ENCODE measurements around the gene PSMG4.

The PSMG4 gene

GRCh38 chr6:3287308-3287707 lies 28.6 kb downstream of the PSMG4 start:
- no peaks in the 10 kb centered on the region for H3K4me1 ChIP-seq (ENCODE audit: control insufficient read depth, low read length)
- TF ChIP-seq, protein P1, sequence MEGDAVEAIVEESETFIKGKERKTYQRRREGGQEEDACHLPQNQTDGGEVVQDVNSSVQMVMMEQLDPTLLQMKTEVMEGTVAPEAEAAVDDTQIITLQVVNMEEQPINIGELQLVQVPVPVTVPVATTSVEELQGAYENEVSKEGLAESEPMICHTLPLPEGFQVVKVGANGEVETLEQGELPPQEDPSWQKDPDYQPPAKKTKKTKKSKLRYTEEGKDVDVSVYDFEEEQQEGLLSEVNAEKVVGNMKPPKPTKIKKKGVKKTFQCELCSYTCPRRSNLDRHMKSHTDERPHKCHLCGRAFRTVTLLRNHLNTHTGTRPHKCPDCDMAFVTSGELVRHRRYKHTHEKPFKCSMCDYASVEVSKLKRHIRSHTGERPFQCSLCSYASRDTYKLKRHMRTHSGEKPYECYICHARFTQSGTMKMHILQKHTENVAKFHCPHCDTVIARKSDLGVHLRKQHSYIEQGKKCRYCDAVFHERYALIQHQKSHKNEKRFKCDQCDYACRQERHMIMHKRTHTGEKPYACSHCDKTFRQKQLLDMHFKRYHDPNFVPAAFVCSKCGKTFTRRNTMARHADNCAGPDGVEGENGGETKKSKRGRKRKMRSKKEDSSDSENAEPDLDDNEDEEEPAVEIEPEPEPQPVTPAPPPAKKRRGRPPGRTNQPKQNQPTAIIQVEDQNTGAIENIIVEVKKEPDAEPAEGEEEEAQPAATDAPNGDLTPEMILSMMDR (IDR thresholded peaks at IDR 0.05; ENCODE audit: low read depth, low read length, poor library complexity, severe bottlenecking): no peak
- no peak for TF ChIP-seq EZH2phosphoT487 (IDR thresholded peaks at IDR 0.05; ENCODE audit: borderline replicate concordance, low read length)
- no peaks in the 10 kb centered on the region for H4K20me1 ChIP-seq (ENCODE audit: control insufficient read depth, insufficient read depth, low read depth, low read length)
- H3K79me2 ChIP-seq (ENCODE audit: control insufficient read depth, low read length): no peaks in the 10 kb centered on the region
- no peaks in the 10 kb centered on the region for H3K9me2 ChIP-seq (replicated peaks; ENCODE audit: control insufficient read depth, low read length)
- H3K27ac ChIP-seq (ENCODE audit: low read depth, low read length): no peak overlapping the region
- no peaks in the 10 kb centered on the region for H3K9me3 ChIP-seq (ENCODE audit: control insufficient read depth, insufficient read depth, low read length)
- no peak overlapping the region for H3K4me3 ChIP-seq (ENCODE audit: low read length)
- no peaks in the 10 kb centered on the region for H3F3A ChIP-seq (ENCODE audit: control insufficient read depth, insufficient read depth)
- H3K4me2 ChIP-seq (ENCODE audit: low read length): no peak overlapping the region
- H3K27me3 ChIP-seq (ENCODE audit: control insufficient read depth, low read length): no peaks in the 10 kb centered on the region
- no peaks in the 10 kb centered on the region for H3K36me3 ChIP-seq (ENCODE audit: control insufficient read depth, low read length)

DNA sequence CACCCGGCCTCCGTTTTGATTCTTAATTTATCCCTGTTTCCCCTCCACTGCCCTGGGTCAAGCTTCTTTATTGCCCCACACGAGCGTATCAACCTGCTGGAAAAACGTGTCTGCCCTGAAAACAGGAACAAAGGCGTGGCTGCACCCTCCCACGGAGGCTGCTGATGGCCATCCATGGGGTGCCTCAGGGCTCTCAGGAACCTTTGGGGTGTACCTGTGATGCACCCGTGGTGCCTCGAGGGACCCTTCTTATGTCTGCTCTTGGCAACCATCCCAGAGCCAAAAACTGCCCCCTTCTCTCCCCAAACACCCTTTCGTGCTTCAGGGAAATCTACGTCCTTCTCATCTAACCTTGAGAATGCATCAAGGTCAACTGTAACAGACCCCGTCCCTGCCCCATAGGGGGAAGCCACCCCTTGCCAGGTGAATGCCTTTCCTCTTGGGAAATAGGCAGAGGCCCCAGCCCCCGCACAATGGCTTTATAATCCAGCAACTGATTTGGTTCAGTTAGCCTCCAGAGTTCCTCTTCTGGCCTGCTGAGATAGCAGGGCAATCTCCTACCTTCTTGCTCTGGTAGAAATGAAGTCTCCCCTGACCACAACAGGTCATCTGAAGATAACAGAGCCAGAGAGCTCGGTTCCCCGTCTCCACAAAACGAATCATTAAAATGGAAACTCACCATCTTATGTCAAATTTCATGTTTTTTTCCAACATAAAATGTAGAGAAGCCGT lies 29.4 kb downstream of the PSMG4 start:
- Histone ChIP-seq H3K4me3 (ENCODE audit: low read length) (no peak overlapping the region), H4K20me1 (ENCODE audit: control insufficient read depth, insufficient read depth, low read depth, low read length) (no peaks in the 10 kb centered on the region), H3K9me2 (replicated peaks; ENCODE audit: control insufficient read depth, low read length) (no peaks in the 10 kb centered on the region), H3K4me1 (ENCODE audit: control insufficient read depth, low read length) (no peaks in the 10 kb centered on the region), H3K27me3 (ENCODE audit: control insufficient read depth, low read length) (no peaks in the 10 kb centered on the region), H3K27ac (ENCODE audit: low read depth, low read length) (no peak overlapping the region), H3K4me2 (ENCODE audit: low read length) (no peak overlapping the region), H3K36me3 (ENCODE audit: control insufficient read depth, low read length) (no peaks in the 10 kb centered on the region), H3K79me2 (ENCODE audit: control insufficient read depth, low read length) (no peaks in the 10 kb centered on the region), H3K9me3 (ENCODE audit: control insufficient read depth, insufficient read depth, low read length) (no peaks in the 10 kb centered on the region), H3F3A (ENCODE audit: control insufficient read depth, insufficient read depth) (no peaks in the 10 kb centered on the region)
- TF ChIP-seq EZH2phosphoT487 (IDR thresholded peaks at IDR 0.05; ENCODE audit: borderline replicate concordance, low read length): no peak
- TF ChIP-seq, protein P1 (IDR thresholded peaks at IDR 0.05; ENCODE audit: low read depth, low read length, poor library complexity, severe bottlenecking): no peak

DNA sequence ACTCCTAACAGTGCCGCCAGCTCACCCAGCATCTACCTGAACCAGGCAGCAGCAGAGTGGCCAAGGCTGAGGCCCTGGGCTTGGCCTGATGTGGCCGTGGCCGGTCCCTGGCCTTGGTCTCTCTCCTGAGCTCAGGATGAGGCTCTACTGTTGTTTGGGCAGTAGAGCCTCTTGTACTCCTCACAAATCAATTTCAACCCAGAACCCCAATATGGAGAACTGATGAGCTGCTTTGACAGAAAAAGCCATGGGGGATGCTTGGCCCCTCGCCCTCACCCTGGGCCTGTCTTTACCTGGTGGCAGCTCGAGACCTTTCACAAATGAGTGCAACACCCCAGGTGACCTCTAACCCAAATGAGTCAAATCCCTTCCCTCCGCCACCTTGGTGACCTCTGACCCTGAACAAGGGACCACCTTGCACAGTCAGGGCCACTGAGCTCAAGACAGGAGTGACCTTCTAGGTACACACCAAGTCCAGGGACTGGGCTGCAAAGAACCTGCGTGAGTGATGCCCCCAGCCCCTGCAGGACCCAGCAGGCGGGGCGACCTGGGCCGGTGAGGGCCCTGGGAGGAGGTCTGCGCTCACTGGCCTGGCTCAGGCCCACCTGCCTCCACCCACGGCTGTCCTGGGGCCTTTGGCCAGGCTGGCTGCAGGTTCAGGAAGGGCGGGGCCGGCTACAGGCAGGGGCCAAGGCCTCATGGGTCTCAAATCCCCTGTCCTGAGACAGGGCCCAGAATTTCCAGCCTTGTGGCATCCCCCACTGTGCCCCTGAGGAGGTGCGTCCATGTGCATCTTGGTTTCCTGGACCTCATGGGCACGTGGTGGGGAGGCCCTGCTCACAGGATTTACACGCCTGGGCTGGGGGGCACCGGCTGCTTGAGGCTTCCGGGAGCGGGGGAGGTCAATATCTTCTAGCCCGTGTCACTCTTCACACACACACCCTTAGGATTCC lies 30.2 kb downstream of the PSMG4 start:
- no peak overlapping the region for H3K27ac ChIP-seq (ENCODE audit: low read depth, low read length)
- H3F3A ChIP-seq (ENCODE audit: control insufficient read depth, insufficient read depth): no peaks in the 10 kb centered on the region
- TF ChIP-seq EZH2phosphoT487 (IDR thresholded peaks at IDR 0.05; ENCODE audit: borderline replicate concordance, low read length): no peak
- TF ChIP-seq, protein P1 (IDR thresholded peaks at IDR 0.05; ENCODE audit: low read depth, low read length, poor library complexity, severe bottlenecking): no peak
- H3K79me2 ChIP-seq (ENCODE audit: control insufficient read depth, low read length): no peaks in the 10 kb centered on the region
- no peaks in the 10 kb centered on the region for H3K27me3 ChIP-seq (ENCODE audit: control insufficient read depth, low read length)
- H3K36me3 ChIP-seq (ENCODE audit: control insufficient read depth, low read length): no peaks in the 10 kb centered on the region
- no peaks in the 10 kb centered on the region for H3K9me2 ChIP-seq (replicated peaks; ENCODE audit: control insufficient read depth, low read length)
- no peak overlapping the region for H3K4me2 ChIP-seq (ENCODE audit: low read length)
- H3K4me3 ChIP-seq (ENCODE audit: low read length): no peak overlapping the region
- H3K9me3 ChIP-seq (ENCODE audit: control insufficient read depth, insufficient read depth, low read length): no peaks in the 10 kb centered on the region
- H3K4me1 ChIP-seq (ENCODE audit: control insufficient read depth, low read length): no peaks in the 10 kb centered on the region
- no peaks in the 10 kb centered on the region for H4K20me1 ChIP-seq (ENCODE audit: control insufficient read depth, insufficient read depth, low read depth, low read length)
